Measurements from ENCODE around the gene DHRSX.
"Not testable (repeated sequence)": the region's sequence is repeated elsewhere in the genome, so short reads cannot be mapped to it uniquely, and the experiment has no call there.

The DHRSX gene

GRCh38 chrX:2391869-2392606 lies 108.7 kb downstream of the DHRSX start:
- DNase-seq (ENCODE audit: low spot score): no peak

- DNase-seq (ENCODE audit: low spot score): no peak
Observed at GRCh38 chrX:2390754-2391153, 110.0 kb downstream of the DHRSX start.

- not testable (repeated sequence) for DNase-seq (ENCODE audit: low spot score)
Observed at GRCh38 chrX:2389731-2390130, 111.0 kb downstream of the DHRSX start.

- DNase-seq (ENCODE audit: low spot score): no peak
Observed at GRCh38 chrX:2389324-2389723, 111.5 kb downstream of the DHRSX start.

GRCh38 chrX:2388669-2389068 lies 112.1 kb downstream of the DHRSX start:
- DNase-seq (ENCODE audit: low spot score): no peak

GRCh38 chrX:2387614-2388239 lies 113.0 kb downstream of the DHRSX start:
- DNase-seq (ENCODE audit: low spot score): no peak

GRCh38 chrX:2385224-2385623 lies 115.6 kb downstream of the DHRSX start:
- no peak for DNase-seq (ENCODE audit: low spot score)

GRCh38 chrX:2384486-2384885 lies 116.3 kb downstream of the DHRSX start:
- DNase-seq (ENCODE audit: low spot score): no peak

- DNase-seq (ENCODE audit: low spot score): no peak
Observed at GRCh38 chrX:2383735-2384134, 117.0 kb downstream of the DHRSX start.

- DNase-seq (ENCODE audit: low spot score): no peak
Observed at GRCh38 chrX:2383144-2383543, 117.6 kb downstream of the DHRSX start.

- not testable (repeated sequence) for DNase-seq (ENCODE audit: low spot score)
Observed at GRCh38 chrX:2382433-2383048, 118.2 kb downstream of the DHRSX start.

- no peak for DNase-seq (ENCODE audit: low spot score)
Observed at GRCh38 chrX:2376166-2376565, 124.6 kb downstream of the DHRSX start.

- DNase-seq (ENCODE audit: low spot score): no peak
Observed at GRCh38 chrX:2374086-2374485, 126.7 kb downstream of the DHRSX start.

- no peak for DNase-seq (ENCODE audit: low spot score)
Observed at GRCh38 chrX:2373615-2374014, 127.2 kb downstream of the DHRSX start.

- DNase-seq (ENCODE audit: low spot score): no peak
Observed at GRCh38 chrX:2371026-2371711, 129.6 kb downstream of the DHRSX start.

GRCh38 chrX:2370456-2370855 lies 130.3 kb downstream of the DHRSX start:
- DNase-seq (ENCODE audit: low spot score): no peak

GRCh38 chrX:2369206-2369605 lies 131.6 kb downstream of the DHRSX start:
- no peak for DNase-seq (ENCODE audit: low spot score)

- DNase-seq (ENCODE audit: low spot score): no peak
Observed at GRCh38 chrX:2360731-2361130, 140.0 kb downstream of the DHRSX start.

GRCh38 chrX:2359522-2359921 lies 141.3 kb downstream of the DHRSX start:
- DNase-seq (ENCODE audit: low spot score): not testable (repeated sequence)

- DNase-seq (ENCODE audit: low spot score): no peak
Observed at GRCh38 chrX:2351999-2352995, 148.5 kb downstream of the DHRSX start.

- DNase-seq (ENCODE audit: low spot score): no peak
Observed at GRCh38 chrX:2351321-2351720, 149.5 kb downstream of the DHRSX start.

Data from germinal center (tissue), 1 donor.